HG03565 (cell line): ENCODE results near the gene VEGFB.

Experiments
- ATAC-seq: cut with Tn5 transposase; IDR thresholded peaks from one replicate; pipeline ENCODE4 v1.9.1; 2021; ENCODE audit warnings: mild to moderate bottlenecking, moderate library complexity; ENCODE audit not compliant: unreplicated experiment

The VEGFB gene

GRCh38 chr11:64258946-64259532 is 24.7 kb downstream of the VEGFB start:
- no peak for ATAC-seq

- no peak for ATAC-seq
Measured at GRCh38 chr11:64259533-64260067, 25.2 kb downstream of the VEGFB start.

- ATAC-seq: no peak
Measured at GRCh38 chr11:64260147-64260708, 25.8 kb downstream of the VEGFB start.

- no peak for ATAC-seq
Measured at GRCh38 chr11:64261556-64262080, 27.2 kb downstream of the VEGFB start.

GRCh38 chr11:64262271-64263002 is 28.1 kb downstream of the VEGFB start:
- ATAC-seq: no peak

GRCh38 chr11:64263021-64263946 is 28.9 kb downstream of the VEGFB start:
- no peak for ATAC-seq

GRCh38 chr11:64263947-64264317 is 29.5 kb downstream of the VEGFB start:
- ATAC-seq: no peak

GRCh38 chr11:64264371-64264852 is 30.0 kb downstream of the VEGFB start:
- no peak for ATAC-seq

GRCh38 chr11:64265176-64266160 is 31.1 kb downstream of the VEGFB start:
- ATAC-seq: no peak

GRCh38 chr11:64266339-64266738 is 32.0 kb downstream of the VEGFB start:
- ATAC-seq: no peak

GRCh38 chr11:64267207-64267945 is 33.0 kb downstream of the VEGFB start:
- ATAC-seq: no peak

GRCh38 chr11:64268025-64268892 is 33.9 kb downstream of the VEGFB start:
- no peak for ATAC-seq

- peak; percentile 4 for ATAC-seq
Measured at GRCh38 chr11:64268893-64269539, 34.6 kb downstream of the VEGFB start.

GRCh38 chr11:64269540-64270220 is 35.3 kb downstream of the VEGFB start:
- peak; percentile 46 for ATAC-seq

- ATAC-seq: no peak
Measured at GRCh38 chr11:64275031-64275800, 40.8 kb downstream of the VEGFB start.

GRCh38 chr11:64275841-64276240 is 41.5 kb downstream of the VEGFB start:
- no peak for ATAC-seq
